ENCODE measurements around the gene GOLGA6L9. TPM values are rescaled to one million over a fixed set of nuclear protein-coding genes. Genes with fewer than 3 reads are reported as not detected.
"Not testable (repeated sequence)": the region's sequence is repeated elsewhere in the genome, so short reads cannot be mapped to it uniquely, and the experiment has no call there.

Gene GOLGA6L9
- total RNA-seq, 1 experiment from 2014 or later, result 5.6 TPM

- CTCF ChIA-PET; H2AFZ ChIP-seq (ENCODE audit: low read length); intact Hi-C loops (cut with micrococcal nuclease); H4K20me1 ChIP-seq (ENCODE audit: low read length); POLR2A ChIA-PET (ENCODE audit: unreplicated experiment); H3K27ac ChIP-seq (ENCODE audit: low read length); H3K27me3 ChIP-seq (ENCODE audit: low read length); H3K9me2 ChIP-seq (replicated peaks; ENCODE audit: low read length); H3F3A ChIP-seq (ENCODE audit: low read length, unreplicated experiment); ATAC-seq; H3K79me2 ChIP-seq (ENCODE audit: low read length); H3K36me3 ChIP-seq (ENCODE audit: low read depth, low read length); H3K9me3 ChIP-seq (ENCODE audit: low read length); H3K4me3 ChIP-seq (ENCODE audit: low read length); H3K9ac ChIP-seq (ENCODE audit: low read length); DNase-seq; H3K4me1 ChIP-seq (ENCODE audit: insufficient read depth, low read length); H3K4me2 ChIP-seq (ENCODE audit: low read length): not testable (repeated sequence)
- TSS peak; percentile 5 for BruUV-seq (replicated peaks)
Observed at GRCh38 chr15:82476697-82477342, 47.2 kb downstream of the GOLGA6L9 start.

GRCh38 chr15:82477343-82478057 is 47.9 kb downstream of the GOLGA6L9 start:
- H3K27me3 ChIP-seq (ENCODE audit: low read length); H3K79me2 ChIP-seq (ENCODE audit: low read length); H3K9me3 ChIP-seq (ENCODE audit: low read length); H3K36me3 ChIP-seq (ENCODE audit: low read depth, low read length); intact Hi-C loops (cut with micrococcal nuclease); H3F3A ChIP-seq (ENCODE audit: low read length, unreplicated experiment); CTCF ChIA-PET; H3K4me3 ChIP-seq (ENCODE audit: low read length); H3K9ac ChIP-seq (ENCODE audit: low read length); ATAC-seq; H4K20me1 ChIP-seq (ENCODE audit: low read length); H2AFZ ChIP-seq (ENCODE audit: low read length); H3K27ac ChIP-seq (ENCODE audit: low read length); H3K4me1 ChIP-seq (ENCODE audit: insufficient read depth, low read length); H3K9me2 ChIP-seq (replicated peaks; ENCODE audit: low read length); BruUV-seq (replicated peaks); DNase-seq; H3K4me2 ChIP-seq (ENCODE audit: low read length); POLR2A ChIA-PET (ENCODE audit: unreplicated experiment): not testable (repeated sequence)

Other genes starting within 250 kb of the GOLGA6L9 start
- gene EFL1, start 167.1 kb upstream of the GOLGA6L9 start, total RNA-seq (2014; rRNA removed), result 12.4 and 14.7 TPM in 2 replicates
- gene SAXO2, start 167.0 kb upstream of the GOLGA6L9 start, total RNA-seq (2014; rRNA removed), result 0.35 and 3.7 TPM in 2 replicates
- gene GOLGA6L10, start 80.3 kb upstream of the GOLGA6L9 start, total RNA-seq (2014; rRNA removed), result 1.1 TPM in 1 of 2 replicates, not detected in the other
- gene RPS17, start 110.6 kb downstream of the GOLGA6L9 start, total RNA-seq (2014; rRNA removed), result 2,156 and 3,194 TPM in 2 replicates
- 2.2 and 3.3 TPM in 2 replicates for gene CPEB1, start 217.5 kb downstream of the GOLGA6L9 start, total RNA-seq (2014; rRNA removed)